HG03039 (cell line): Measurements from ENCODE around the gene MOB1A.

Source experiments
- ATAC-seq: cut with Tn5 transposase; IDR thresholded peaks from one replicate; pipeline ENCODE4 v1.9.1; 2021; ENCODE audit warnings: mild to moderate bottlenecking, moderate library complexity; ENCODE audit not compliant: unreplicated experiment

The MOB1A gene

DNA sequence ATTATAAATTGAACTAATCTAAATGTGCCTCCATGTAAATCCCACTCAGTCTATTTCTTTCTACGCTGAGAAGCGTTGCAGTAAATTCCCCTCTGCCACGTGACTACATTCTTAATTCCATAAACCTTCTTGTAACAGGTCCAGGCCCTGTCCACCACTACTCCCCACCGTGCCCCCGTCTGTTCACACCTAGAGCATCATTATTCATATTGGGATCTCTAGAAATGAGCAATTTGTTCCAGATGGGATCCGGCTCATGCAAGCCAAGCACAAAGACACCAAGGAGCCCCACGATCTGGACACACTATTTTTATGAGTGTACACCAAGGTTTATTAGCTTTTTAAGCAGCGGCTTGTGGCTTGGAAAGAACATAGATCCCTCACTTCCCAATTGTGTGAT, 69.1 kb downstream of the MOB1A start:
- ATAC-seq: no peak

GRCh38 chr2:74107071-74107470, 71.6 kb downstream of the MOB1A start:
- no peak for ATAC-seq

DNA sequence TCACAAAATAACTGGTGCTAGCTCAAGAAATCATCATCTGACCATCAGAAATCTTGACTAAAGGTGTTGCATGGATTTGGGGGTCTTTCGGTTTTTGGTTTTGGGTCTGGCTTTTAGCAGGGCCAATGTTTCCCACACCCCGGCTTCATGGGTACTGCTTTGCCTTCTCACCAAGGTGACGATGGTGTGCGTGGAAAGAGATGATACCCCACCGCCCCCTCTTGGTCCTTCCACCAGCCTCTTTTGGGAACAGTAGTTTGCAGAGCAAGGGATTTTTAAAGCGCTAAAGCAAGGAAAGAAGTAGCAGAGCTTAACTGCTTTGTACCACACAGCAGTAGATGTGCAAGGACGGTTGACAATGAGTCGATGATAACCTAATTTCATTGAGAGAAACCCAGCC, 73.3 kb downstream of the MOB1A start:
- no peak for ATAC-seq

DNA sequence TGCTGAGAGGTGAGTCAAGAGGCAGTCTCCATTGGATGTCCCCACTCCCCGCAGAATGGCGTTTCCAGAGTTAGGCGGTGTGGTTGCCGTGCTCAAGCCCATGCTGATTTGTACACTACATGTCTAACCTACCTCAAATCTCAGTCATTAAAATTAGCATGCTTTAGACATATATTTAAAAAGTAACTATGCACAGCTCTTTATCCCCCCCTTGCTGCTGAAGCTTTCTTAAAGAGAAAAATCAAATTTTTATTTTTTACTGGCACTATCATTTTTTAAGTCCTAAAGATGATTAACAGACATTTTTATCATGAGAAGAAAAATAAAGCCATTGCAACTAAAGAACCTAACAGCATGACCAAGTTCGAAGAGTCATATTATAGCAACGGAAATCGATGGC, 73.8 kb downstream of the MOB1A start:
- no peak for ATAC-seq

- ATAC-seq: no peak
Observed at GRCh38 chr2:74103763-74104162, 74.9 kb downstream of the MOB1A start.
